GM19023 (cell line): ENCODE results near the gene CALML3.
"Not testable (repeated sequence)": the region's sequence is repeated elsewhere in the genome, so short reads cannot be mapped to it uniquely, and the experiment has no call there.

Experiments used
- ATAC-seq: cut with Tn5 transposase; IDR thresholded peaks from one replicate; pipeline ENCODE4 v1.9.1; 2021; ENCODE audit warnings: mild to moderate bottlenecking, moderate library complexity; ENCODE audit not compliant: unreplicated experiment

The CALML3 gene

GRCh38 chr10:5524641-5525560 lies at the start of gene CALML3:
Gene CALML3 (plus strand): TSS chr10:5524961. CDS start chr10:5525086, 125 bp downstream.
- no peak for ATAC-seq

- not testable (repeated sequence) for ATAC-seq
These were observed 49.7 kb upstream of the CALML3 start for GRCh38 chr10:5475088-5475487.

GRCh38 chr10:5475974-5476807 lies 48.6 kb upstream of the CALML3 start:
- ATAC-seq, result not testable (repeated sequence)

- ATAC-seq, result no peak
These were observed 47.7 kb upstream of the CALML3 start for GRCh38 chr10:5476918-5477525.

GRCh38 chr10:5477948-5478693 lies 46.6 kb upstream of the CALML3 start:
- ATAC-seq, result no peak

- no peak for ATAC-seq
These were observed 46.0 kb upstream of the CALML3 start for GRCh38 chr10:5478694-5479305.

GRCh38 chr10:5479481-5480161 lies 45.1 kb upstream of the CALML3 start:
- ATAC-seq, result no peak

GRCh38 chr10:5480162-5480941 lies 44.4 kb upstream of the CALML3 start:
- no peak for ATAC-seq

GRCh38 chr10:5481121-5481520 lies 43.6 kb upstream of the CALML3 start:
- no peak for ATAC-seq

GRCh38 chr10:5482016-5482415 lies 42.7 kb upstream of the CALML3 start:
- ATAC-seq, result no peak

GRCh38 chr10:5484205-5484604 lies 40.6 kb upstream of the CALML3 start:
- ATAC-seq, result no peak

- no peak for ATAC-seq
These were observed 39.5 kb upstream of the CALML3 start for GRCh38 chr10:5485290-5485689.

GRCh38 chr10:5485948-5486852 lies 38.6 kb upstream of the CALML3 start:
- ATAC-seq, result no peak

GRCh38 chr10:5486853-5487235 lies 37.9 kb upstream of the CALML3 start:
- ATAC-seq, result no peak

- no peak for ATAC-seq
These were observed 36.2 kb upstream of the CALML3 start for GRCh38 chr10:5488272-5489161.

- ATAC-seq, result no peak
These were observed 34.7 kb upstream of the CALML3 start for GRCh38 chr10:5490032-5490431.
